Liver (tissue), 9 donors: ENCODE results near the gene TLCD3A. TPM values are rescaled to one million over a fixed set of nuclear protein-coding genes. Genes with fewer than 3 reads are reported as not detected.

Experiments used
- DNase-seq: peaks from one replicate; pipeline ENCODE4 v3.0.0-alpha.2; 2017; ENCODE audit warnings: low spot score
- H3K27ac ChIP-seq, 2 donors: one replicate each; pipeline ENCODE4 v1.7.0; 2013; ENCODE audit warnings: inconsistent platforms in 2 of 2, low read length in 2 of 2, control low read depth in 1 of 2, low read depth in 1 of 2, mild to moderate bottlenecking in 1 of 2
- H3K27me3 ChIP-seq, 4 donors: one replicate each; pipeline versions ENCODE4 v1.6.1 to v1.7.0; 2013; ENCODE audit warnings: low read length in 3 of 4, inconsistent platforms in 1 of 4, mild to moderate bottlenecking in 1 of 4, moderate library complexity in 1 of 4; ENCODE audit not compliant: control insufficient read depth in 4 of 4, insufficient read depth in 4 of 4
- H3K36me3 ChIP-seq, 4 donors: one replicate each; pipeline versions ENCODE4 v1.6.1 to v1.7.0; 2013; ENCODE audit warnings: low read length in 3 of 4, mild to moderate bottlenecking in 3 of 4, low read depth in 1 of 4, moderate library complexity in 1 of 4; ENCODE audit not compliant: control insufficient read depth in 4 of 4, insufficient read depth in 3 of 4
- H3K4me1 ChIP-seq, 4 donors: one replicate each; pipeline versions ENCODE4 v1.6.1 to v1.7.0; 2013; ENCODE audit warnings: low read length in 3 of 4, mild to moderate bottlenecking in 3 of 4, moderate library complexity in 1 of 4; ENCODE audit not compliant: control insufficient read depth in 4 of 4, insufficient read depth in 4 of 4
- H3K4me3 ChIP-seq, 3 donors: one replicate each; pipeline versions ENCODE4 v1.6.1 to v1.7.0; 2013; ENCODE audit warnings: low read length in 3 of 3, control low read depth in 1 of 3, low read depth in 1 of 3, mild to moderate bottlenecking in 1 of 3
- H3K9ac ChIP-seq, 2 donors: one replicate each; pipeline ENCODE4 v1.7.0; 2013; ENCODE audit warnings: low read length in 2 of 2, mild to moderate bottlenecking in 2 of 2, moderate library complexity in 2 of 2, control low read depth in 1 of 2, low read depth in 1 of 2
- H3K9me3 ChIP-seq, 4 donors: one replicate each; pipeline versions ENCODE4 v1.6.1 to v1.7.0; 2013; ENCODE audit warnings: low read length in 3 of 4; ENCODE audit not compliant: control insufficient read depth in 4 of 4
- EGR1 ChIP-seq, 2 donors: IDR thresholded peaks; 2 replicates each; pipeline ENCODE4 v1.6.1; 2016 to 2018; ENCODE audit warnings: antibody characterized with exemption in 2 of 2, low read depth in 2 of 2
- FOXA1 ChIP-seq: IDR thresholded peaks from 2 replicates; pipeline ENCODE4 v1.6.1; 2016; ENCODE audit warnings: antibody characterized with exemption
- FOXA2 ChIP-seq: IDR thresholded peaks from 2 replicates; pipeline ENCODE4 v1.6.1; 2016; ENCODE audit warnings: antibody characterized with exemption
- GABPA ChIP-seq, 2 donors: IDR thresholded peaks in 1 of 2; conservative IDR thresholded peaks in 1 of 2; 2 replicates each; pipeline ENCODE4 v1.6.1; 2016; ENCODE audit warnings: antibody characterized with exemption in 2 of 2, mild to moderate bottlenecking in 1 of 2, moderate library complexity in 1 of 2
- HNF4A ChIP-seq, 2 donors: conservative IDR thresholded peaks; 2 replicates each; pipeline ENCODE4 v1.6.1; 2016; ENCODE audit warnings: antibody characterized with exemption in 2 of 2, mild to moderate bottlenecking in 2 of 2
- MAX ChIP-seq: IDR thresholded peaks from 2 replicates; pipeline ENCODE4 v1.6.1; 2016; ENCODE audit warnings: antibody characterized with exemption
- NR2F2 ChIP-seq: IDR thresholded peaks from 2 replicates; pipeline ENCODE4 v1.6.1; 2016; ENCODE audit warnings: antibody characterized with exemption
- RAD21 ChIP-seq, 2 donors: IDR thresholded peaks; 2 replicates each; pipeline ENCODE4 v1.6.1; 2016; ENCODE audit warnings: antibody characterized with exemption in 2 of 2, mild to moderate bottlenecking in 2 of 2
- REST ChIP-seq: IDR thresholded peaks from 2 replicates; pipeline ENCODE4 v1.6.1; 2016; ENCODE audit warnings: antibody characterized with exemption, mild to moderate bottlenecking
- RXRA ChIP-seq, 2 donors: IDR thresholded peaks; 2 replicates each; pipeline ENCODE4 v1.6.1; 2017 to 2018; ENCODE audit warnings: antibody characterized with exemption in 2 of 2, mild to moderate bottlenecking in 1 of 2
- SP1 ChIP-seq: IDR thresholded peaks from 2 replicates; pipeline ENCODE4 v1.6.1; 2018; ENCODE audit warnings: antibody characterized with exemption, mild to moderate bottlenecking
- TAF1 ChIP-seq: conservative IDR thresholded peaks from 2 replicates; pipeline ENCODE4 v1.6.1; 2016; ENCODE audit warnings: antibody characterized with exemption, mild to moderate bottlenecking
- YY1 ChIP-seq: IDR thresholded peaks from 2 replicates; pipeline ENCODE4 v1.6.1; 2016; ENCODE audit warnings: antibody characterized with exemption, mild to moderate bottlenecking
- ZBTB33 ChIP-seq: IDR thresholded peaks from 2 replicates; pipeline ENCODE4 v1.6.1; 2016; ENCODE audit warnings: antibody characterized with exemption
- WGBS: extraction: QIAGEN DNeasy Blood & Tissue Kit; methylation state at CpG from one replicate; pipeline ENCODE4 v1.1.7; 2013; 5-methylcytosine and 5-hydroxymethylcytosine counted together
- polyA plus RNA-seq, 2 donors: library from polyadenylated mRNA; stranded (reverse) in 1 of 2; unstranded in 1 of 2; fragments of 200-250 nt in 1 of 2; fragments of >200 nt in 1 of 2; fragmentation: Nextera tagmentation in 1 of 2; extraction: Ambion mirVana in 1 of 2; gene quantifications; one replicate each; pipeline versions ENCODE4 v1.2.1 to v1.2.3, GENCODE V29; 2013 to 2015
- total RNA-seq, 2 donors: library from RNA; depleted of rRNA; stranded (reverse); fragments of >200 nt; gene quantifications; one replicate each; pipeline ENCODE4 v1.2.3, GENCODE V29; 2014
- donor health status: healthy.
- donor health status: healthy.
- donor health status: healthy.
- donor health status: healthy.
- donor health status: healthy.

TLCD3A gene
- total and polyA plus RNA-seq, 4 donors, result 0.57 to 2.3 (median 1.5) TPM

- H3K27ac ChIP-seq, result no peak overlapping the region
- no peaks in the 10 kb centered on the region for H3K27me3 ChIP-seq
- WGBS, result 94% methylated on average over 5 of the region's 5 CpGs
- H3K9me3 ChIP-seq, result no peaks in the 10 kb centered on the region
- H3K4me3 ChIP-seq, result no peak overlapping the region
- no peak overlapping the region for H3K9ac ChIP-seq
- no peaks in the 10 kb centered on the region for H3K36me3 ChIP-seq
- peaks cover 0 to 21% (median 14%) of the 10 kb centered on the region in 4 donors for H3K4me1 ChIP-seq
- no peak for DNase-seq
- TF ChIP-seq YY1, result no peak
- TF ChIP-seq REST, result no peak
- TF ChIP-seq NR2F2, result no peak
- TF ChIP-seq HNF4A (conservative IDR thresholded peaks at IDR 0.05), result no peak
- TF ChIP-seq EGR1 (IDR thresholded peaks at IDR 0.05; ENCODE audit: low read depth in 2 of 2), result no peak
- TF ChIP-seq FOXA1, result no peak
- TF ChIP-seq RXRA (IDR thresholded peaks at IDR 0.05), result no peak
- no peak for TF ChIP-seq FOXA2
- no peak for TF ChIP-seq SP1
- TF ChIP-seq GABPA (IDR thresholded peaks at IDR 0.05 in 1 of 2, conservative IDR thresholded peaks at IDR 0.05 in 1 of 2), result no peak
- TF ChIP-seq RAD21 (IDR thresholded peaks at IDR 0.05), result no peak
- no peak for TF ChIP-seq TAF1
- TF ChIP-seq ZBTB33, result no peak
Measured at GRCh38 chr17:718075-718474, 14.3 kb upstream of the TLCD3A start.

GRCh38 chr17:720706-721539 lies 11.5 kb upstream of the TLCD3A start:
- TF ChIP-seq TAF1 (no peak), ZBTB33 (no peak), FOXA1 (no peak), YY1 (no peak), FOXA2 (no peak), SP1 (no peak), RAD21 (IDR thresholded peaks at IDR 0.05) (no peak), MAX (no peak)
- Histone ChIP-seq H3K27ac (no peak overlapping the region), H3K36me3 (no peaks in the 10 kb centered on the region), H3K4me3 (no peak overlapping the region), H3K27me3 (no peaks in the 10 kb centered on the region), H3K4me1 (peaks cover 0 to 10% (median 5%) of the 10 kb centered on the region in 4 donors), H3K9ac (no peak overlapping the region), H3K9me3 (no peaks in the 10 kb centered on the region)
- 85% methylated on average over 13 of the region's 13 CpGs for WGBS
- DNase-seq, result no peak
